GM12872 (cell line): ENCODE results near the gene SH2D3A.

Experiments
- CTCF ChIP-seq: IDR thresholded peaks from 3 replicates; pipeline ENCODE4 v1.5.1; 2011; ENCODE audit warnings: low read depth, mild to moderate bottlenecking, low read length, moderate library complexity; ENCODE audit not compliant: insufficient read depth

The SH2D3A gene

GRCh38 chr19:6730941-6731670 lies 36.1 kb downstream of the SH2D3A start:
- no peak for TF ChIP-seq CTCF

DNA sequence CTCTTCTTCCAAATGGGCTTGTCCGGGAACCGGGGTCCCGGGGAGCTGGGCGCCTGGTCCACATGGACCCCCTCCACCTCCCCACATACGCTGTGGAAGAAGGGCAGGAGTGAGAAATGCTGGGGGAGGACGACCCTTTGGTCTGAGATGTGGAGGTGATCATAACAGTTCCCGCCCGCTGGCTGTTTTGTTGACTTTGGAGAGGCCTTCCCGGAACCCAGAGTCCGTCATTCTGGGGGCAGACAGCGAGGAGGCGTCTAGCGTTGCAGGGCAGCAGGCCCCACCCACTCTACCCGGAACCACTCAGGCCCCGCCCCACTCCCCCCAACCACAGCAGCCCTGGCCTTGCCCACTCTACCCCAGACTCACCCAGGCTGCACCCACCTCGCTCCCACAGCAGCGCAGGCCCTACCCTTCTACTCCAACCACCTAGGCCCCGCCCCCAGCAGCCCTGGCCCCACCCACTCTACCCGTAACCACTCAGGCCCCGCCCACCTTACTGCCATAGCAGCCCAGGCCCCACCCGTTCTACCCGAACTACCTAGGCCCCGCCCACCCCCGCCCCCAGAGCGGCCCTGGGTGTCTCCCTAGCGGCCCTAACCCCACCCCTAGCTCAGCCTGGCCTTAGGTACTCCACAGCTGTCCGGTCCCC lies 37.0 kb downstream of the SH2D3A start:
- TF ChIP-seq CTCF: no peak

- no peak for TF ChIP-seq CTCF
Observed at GRCh38 chr19:6729573-6730152, 37.6 kb downstream of the SH2D3A start.

- no peak for TF ChIP-seq CTCF
Observed at GRCh38 chr19:6728346-6728745, 38.9 kb downstream of the SH2D3A start.

GRCh38 chr19:6725513-6726231 lies 41.6 kb downstream of the SH2D3A start:
- no peak for TF ChIP-seq CTCF

GRCh38 chr19:6724631-6725492 lies 42.4 kb downstream of the SH2D3A start:
- TF ChIP-seq CTCF: no peak

GRCh38 chr19:6723738-6724137 lies 43.5 kb downstream of the SH2D3A start:
- TF ChIP-seq CTCF: no peak
